OCI-LY7 (cell line): Measurements from ENCODE around the gene SSTR5. TPM values are rescaled to one million over a fixed set of nuclear protein-coding genes. Genes with fewer than 3 reads are reported as not detected.

ENCODE experiments used
- BruUV-seq: library from RNA; stranded (reverse); fragments of 400-500 nt; replicated peaks from 2 replicates; lab custom pipeline; 2021; lab: Mats Ljungman, UMichigan
- CTCF ChIA-PET: fragments of 300-600 bp; sonication (Branson Sonifier 250); formaldehyde crosslinking; loops from one replicate; lab custom pipeline; 2022; ENCODE audit warnings: antibody characterized with exemption; ENCODE audit not compliant: unreplicated experiment; lab: Charles Lee
- POLR2A ChIA-PET: fragments of 300-600 bp; sonication (Branson Sonifier 250); formaldehyde crosslinking; loops from one replicate; lab custom pipeline; 2022; ENCODE audit warnings: antibody characterized with exemption; lab: Charles Lee
- DNase-seq: peaks from one replicate; pipeline ENCODE4 v3.0.0-alpha.2; 2015; ENCODE audit warnings: low spot score
- H2AFZ ChIP-seq: fragments of 200-600 bp; sonication (generic), shearing (Covaris generic); 2 replicates; pipeline ENCODE4 v1.6.1; 2014; ENCODE audit warnings: mild to moderate bottlenecking, antibody characterized with exemption, low read length, moderate library complexity
- H3K27ac ChIP-seq: fragments of 200-600 bp; sonication (generic); 2 replicates; pipeline ENCODE4 v1.5.1; 2014; ENCODE audit warnings: mixed run types, low read depth, mild to moderate bottlenecking, moderate library complexity, low read length, inconsistent platforms; ENCODE audit not compliant: poor library complexity, severe bottlenecking
- H3K36me3 ChIP-seq: fragments of 200-600 bp; sonication (generic); 2 replicates; pipeline ENCODE4 v1.6.1; 2014; ENCODE audit warnings: mild to moderate bottlenecking, antibody characterized with exemption, low read length, moderate library complexity, mixed read lengths; ENCODE audit not compliant: insufficient read depth
- H3K4me1 ChIP-seq: fragments of 200-600 bp; sonication (generic); 2 replicates; pipeline ENCODE4 v1.5.1; 2014; ENCODE audit warnings: mild to moderate bottlenecking, low read length; ENCODE audit not compliant: insufficient read depth, poor library complexity, severe bottlenecking
- H3K4me2 ChIP-seq: fragments of 200-600 bp; sonication (generic); 2 replicates; pipeline ENCODE4 v1.6.1; 2014; ENCODE audit warnings: mild to moderate bottlenecking, low read length
- H3K4me3 ChIP-seq: fragments of 200-600 bp; sonication (generic); 2 replicates; pipeline ENCODE4 v1.5.1; 2014; ENCODE audit warnings: mild to moderate bottlenecking, low read depth, low read length; ENCODE audit not compliant: poor library complexity, severe bottlenecking
- H3K79me2 ChIP-seq: fragments of 200-600 bp; sonication (generic); 2 replicates; pipeline ENCODE4 v1.6.1; 2016; ENCODE audit warnings: low read depth, mild to moderate bottlenecking, low read length, moderate library complexity, mixed read lengths; ENCODE audit not compliant: insufficient read depth
- H3K9me2 ChIP-seq: fragments of 200-600 bp; sonication (generic); 2 replicates; pipeline ENCODE4 v1.6.1; 2016; ENCODE audit warnings: mild to moderate bottlenecking, low read length, mixed read lengths; ENCODE audit not compliant: insufficient read depth
- H3K9me3 ChIP-seq: fragments of 200-600 bp; sonication (generic); 2 replicates; pipeline ENCODE4 v1.6.1; 2014; ENCODE audit warnings: mild to moderate bottlenecking, mixed run types, low read length, mixed read lengths
- H4K20me1 ChIP-seq: fragments of 200-600 bp; sonication (generic); 2 replicates; pipeline ENCODE4 v1.6.1; 2014; ENCODE audit warnings: mild to moderate bottlenecking, antibody characterized with exemption, low read length, moderate library complexity, mixed read lengths; ENCODE audit not compliant: insufficient read depth
- EZH2phosphoT487 ChIP-seq: fragments of 200-600 bp; sonication (generic); IDR thresholded peaks from 2 replicates; pipeline ENCODE4 v1.6.1; 2018; ENCODE audit warnings: low read depth, borderline replicate concordance, mild to moderate bottlenecking, mixed run types, antibody characterized with exemption, low read length, moderate library complexity, mixed read lengths
- intact Hi-C: fragments of 100-400 bp; cut with micrococcal nuclease; formaldehyde crosslinking; loops from one replicate; pipeline ENCODE4 v1.10.0; 2022; ENCODE audit not compliant: unreplicated experiment
- total RNA-seq, 2 experiments: library from RNA; depleted of rRNA in 1 of 2; stranded (reverse); fragments of >200 nt in 1 of 2; shearing (Covaris generic) in 1 of 2; gene quantifications; 2 replicates each; pipeline ENCODE4 v1.2.3, GENCODE V29; 2014 to 2022
- TF ChIP-seq, protein P1 (sequence below): fragments of 200-600 bp; sonication (generic); conservative IDR thresholded peaks from 2 replicates; pipeline ENCODE4 v1.5.1; 2014; ENCODE audit warnings: mild to moderate bottlenecking, antibody characterized with exemption, low read length, moderate library complexity, mixed read lengths

Gene SSTR5
- total RNA-seq, 2 experiments from 2014 or later, result not detected

- Histone ChIP-seq H3K9me3 (no peaks in the 10 kb centered on the region), H3K4me3 (no peak overlapping the region), H3K4me1 (no peaks in the 10 kb centered on the region), H4K20me1 (no peaks in the 10 kb centered on the region), H3K27ac (no peak overlapping the region), H3K4me2 (no peak overlapping the region), H3K36me3 (no peaks in the 10 kb centered on the region), H2AFZ (no peak overlapping the region), H3K79me2 (no peaks in the 10 kb centered on the region), H3K9me2 (no peaks in the 10 kb centered on the region)
- TF ChIP-seq, protein P1, sequence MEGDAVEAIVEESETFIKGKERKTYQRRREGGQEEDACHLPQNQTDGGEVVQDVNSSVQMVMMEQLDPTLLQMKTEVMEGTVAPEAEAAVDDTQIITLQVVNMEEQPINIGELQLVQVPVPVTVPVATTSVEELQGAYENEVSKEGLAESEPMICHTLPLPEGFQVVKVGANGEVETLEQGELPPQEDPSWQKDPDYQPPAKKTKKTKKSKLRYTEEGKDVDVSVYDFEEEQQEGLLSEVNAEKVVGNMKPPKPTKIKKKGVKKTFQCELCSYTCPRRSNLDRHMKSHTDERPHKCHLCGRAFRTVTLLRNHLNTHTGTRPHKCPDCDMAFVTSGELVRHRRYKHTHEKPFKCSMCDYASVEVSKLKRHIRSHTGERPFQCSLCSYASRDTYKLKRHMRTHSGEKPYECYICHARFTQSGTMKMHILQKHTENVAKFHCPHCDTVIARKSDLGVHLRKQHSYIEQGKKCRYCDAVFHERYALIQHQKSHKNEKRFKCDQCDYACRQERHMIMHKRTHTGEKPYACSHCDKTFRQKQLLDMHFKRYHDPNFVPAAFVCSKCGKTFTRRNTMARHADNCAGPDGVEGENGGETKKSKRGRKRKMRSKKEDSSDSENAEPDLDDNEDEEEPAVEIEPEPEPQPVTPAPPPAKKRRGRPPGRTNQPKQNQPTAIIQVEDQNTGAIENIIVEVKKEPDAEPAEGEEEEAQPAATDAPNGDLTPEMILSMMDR, result no peak
- no peak for TF ChIP-seq EZH2phosphoT487
- CTCF ChIA-PET, result no interaction called here
- no TSS peak for BruUV-seq
- POLR2A ChIA-PET, result no interaction called here
- no peak for DNase-seq
- intact Hi-C loops, result no loop called here
These were observed 27.1 kb upstream of the SSTR5 start for GRCh38 chr16:1045310-1045992.

DNA sequence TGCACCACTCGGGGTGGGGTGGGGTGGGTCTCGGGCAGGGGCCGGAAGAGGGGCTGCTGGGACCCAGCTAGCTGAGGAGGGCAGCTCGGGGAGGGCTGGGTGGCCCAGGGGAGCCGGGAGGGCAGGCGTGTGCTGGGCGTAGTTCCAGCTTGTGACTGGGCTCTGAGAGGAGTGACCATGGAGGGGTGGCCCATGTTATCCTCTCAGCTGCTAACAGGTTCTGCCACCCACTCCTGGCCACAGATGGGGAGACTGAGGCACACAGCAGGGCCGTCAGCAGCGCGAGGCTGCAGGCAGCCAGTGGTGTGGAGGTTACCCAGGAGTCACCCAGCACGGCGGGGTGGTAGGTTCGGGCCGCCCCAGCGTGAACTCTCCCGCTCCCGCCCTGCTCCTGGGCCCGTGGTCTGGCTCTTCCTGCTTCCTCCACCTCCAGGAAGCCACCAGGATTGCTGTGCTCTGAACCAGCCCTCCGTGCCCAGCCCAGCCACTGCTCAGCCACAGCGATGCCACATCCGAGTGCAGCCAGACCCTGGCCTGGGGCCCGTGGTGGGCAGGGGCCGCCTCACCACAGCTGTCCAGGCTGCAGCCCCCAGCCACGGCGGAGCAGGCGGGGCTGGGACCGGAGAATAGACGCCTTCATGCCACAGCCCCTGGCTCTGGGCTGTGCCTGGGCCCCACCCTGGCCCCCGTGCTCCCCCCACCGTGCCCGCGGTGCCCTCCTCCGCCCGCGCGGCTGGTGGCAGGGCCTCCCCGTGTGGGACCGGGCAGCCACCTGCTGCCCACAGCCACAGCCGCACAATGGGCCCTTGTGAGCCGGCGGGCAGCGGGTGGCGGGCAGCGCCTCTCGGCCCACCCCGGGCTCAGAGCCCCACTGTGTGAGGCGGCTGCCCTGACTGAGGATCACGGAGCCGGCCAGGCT lies 26.3 kb upstream of the SSTR5 start:
- no peaks in the 10 kb centered on the region for H3K9me2 ChIP-seq
- TF ChIP-seq, protein P1, result no peak
- TF ChIP-seq EZH2phosphoT487, result no peak
- intact Hi-C loops, result no loop called here
- no TSS peak for BruUV-seq
- DNase-seq, result no peak
- no peak overlapping the region for H3K27ac ChIP-seq
- no peaks in the 10 kb centered on the region for H4K20me1 ChIP-seq
- no peaks in the 10 kb centered on the region for H3K9me3 ChIP-seq
- no peak overlapping the region for H2AFZ ChIP-seq
- CTCF ChIA-PET, result no interaction called here
- H3K36me3 ChIP-seq, result no peaks in the 10 kb centered on the region
- POLR2A ChIA-PET, result no interaction called here
- no peaks in the 10 kb centered on the region for H3K79me2 ChIP-seq
- no peak overlapping the region for H3K4me3 ChIP-seq
- H3K4me1 ChIP-seq, result no peaks in the 10 kb centered on the region
- no peak overlapping the region for H3K4me2 ChIP-seq
